WTC11 (cell line): ENCODE data around the gene TMPRSS5.

ENCODE experiments used
- CBFB ChIP-seq: sonication (generic); formaldehyde crosslinking; IDR thresholded peaks from 2 replicates; pipeline ENCODE4 v1.8.1; 2022; ENCODE audit warnings: mild to moderate bottlenecking, low read depth, missing genetic modification reagents
- CTCF ChIP-seq: fragments of 200-600 bp; IDR thresholded peaks from 2 replicates; pipeline ENCODE4 v1.8.0; 2022; ENCODE audit warnings: antibody characterized with exemption
- ESRRA ChIP-seq: sonication (generic); formaldehyde crosslinking; IDR thresholded peaks from 2 replicates; pipeline ENCODE4 v1.8.1; 2022; ENCODE audit warnings: mild to moderate bottlenecking, missing genetic modification reagents, borderline replicate concordance
- KAT7 ChIP-seq: sonication (generic); formaldehyde crosslinking; IDR thresholded peaks from 2 replicates; pipeline ENCODE4 v1.8.1; 2023; ENCODE audit warnings: missing genetic modification reagents, mild to moderate bottlenecking, borderline replicate concordance
- MAX ChIP-seq: sonication (generic); formaldehyde crosslinking; IDR thresholded peaks from 2 replicates; pipeline ENCODE4 v1.8.0; 2022; ENCODE audit warnings: mild to moderate bottlenecking, missing genetic modification reagents
- TCF7 ChIP-seq: sonication (generic); formaldehyde crosslinking; IDR thresholded peaks from 2 replicates; pipeline ENCODE4 v1.8.0; 2022; ENCODE audit warnings: mild to moderate bottlenecking, low read depth, missing genetic modification reagents, moderate library complexity
- TEAD4 ChIP-seq: sonication (generic); formaldehyde crosslinking; IDR thresholded peaks from 2 replicates; pipeline ENCODE4 v1.8.0; 2022; ENCODE audit warnings: mild to moderate bottlenecking, missing genetic modification reagents

- TF ChIP-seq CTCF (no peak), ESRRA (CRISPR knock-in tag) (no peak), TCF7 (no peak), TEAD4 (CRISPR knock-in tag) (no peak), MAX (CRISPR knock-in tag) (no peak), CBFB (CRISPR knock-in tag) (no peak), KAT7 (CRISPR knock-in tag) (no peak)
These were observed 64.0 kb downstream of the TMPRSS5 start for GRCh38 chr11:113642090-113642489.
